Activated T-cell treated with anti-CD3 and anti-CD28 coated beads, Interleukin-2, amount 50 U/mL, for 72 hours (primary cell): ENCODE measurements around the gene ADRB1. TPM values are rescaled to one million over a fixed set of nuclear protein-coding genes. Genes with fewer than 3 reads are reported as not detected.

ENCODE experiments used
- ATAC-seq, 2 donors: fragments of 150-1000 bp; cut with Tn5 transposase; replicated peaks in 1 of 2; 2 replicates each; pipeline ENCODE4 v1.10.0; 2021; ENCODE audit warnings: moderate library complexity in 2 of 2, mild to moderate bottlenecking in 1 of 2
- DNase-seq, 2 donors: peaks; one replicate each; pipeline ENCODE4 v3.0.0; 2021 to 2022; ENCODE audit warnings: mixed read lengths in 1 of 2
- H3K27ac Mint-ChIP-seq: one replicate; pipeline ENCODE4 v1.8.0; 2022; ENCODE audit warnings: mild to moderate bottlenecking, moderate library complexity, mixed read lengths
- H3K27me3 Mint-ChIP-seq: one replicate; pipeline ENCODE4 v1.8.0; 2022; ENCODE audit warnings: low read depth, mixed read lengths
- H3K36me3 Mint-ChIP-seq, 2 donors: one replicate each; pipeline ENCODE4 v1.8.0; 2022; ENCODE audit warnings: mixed read lengths in 2 of 2, mild to moderate bottlenecking in 1 of 2; ENCODE audit not compliant: insufficient read depth in 2 of 2
- H3K4me1 Mint-ChIP-seq: one replicate; pipeline ENCODE4 v1.8.0; 2022; ENCODE audit warnings: low read depth, mixed read lengths
- H3K4me3 Mint-ChIP-seq, 2 donors: one replicate each; pipeline ENCODE4 v1.8.0; 2022; ENCODE audit warnings: mild to moderate bottlenecking in 2 of 2, mixed read lengths in 2 of 2, moderate library complexity in 2 of 2
- H3K9me3 Mint-ChIP-seq, 2 donors: one replicate each; pipeline ENCODE4 v1.8.0; 2022; ENCODE audit warnings: mixed read lengths in 2 of 2
- total RNA-seq, 2 donors: library from RNA; stranded (reverse); gene quantifications; one replicate each; pipeline ENCODE4 v1.2.3, GENCODE V29; 2022

The ADRB1 gene
- not detected for total RNA-seq

DNA sequence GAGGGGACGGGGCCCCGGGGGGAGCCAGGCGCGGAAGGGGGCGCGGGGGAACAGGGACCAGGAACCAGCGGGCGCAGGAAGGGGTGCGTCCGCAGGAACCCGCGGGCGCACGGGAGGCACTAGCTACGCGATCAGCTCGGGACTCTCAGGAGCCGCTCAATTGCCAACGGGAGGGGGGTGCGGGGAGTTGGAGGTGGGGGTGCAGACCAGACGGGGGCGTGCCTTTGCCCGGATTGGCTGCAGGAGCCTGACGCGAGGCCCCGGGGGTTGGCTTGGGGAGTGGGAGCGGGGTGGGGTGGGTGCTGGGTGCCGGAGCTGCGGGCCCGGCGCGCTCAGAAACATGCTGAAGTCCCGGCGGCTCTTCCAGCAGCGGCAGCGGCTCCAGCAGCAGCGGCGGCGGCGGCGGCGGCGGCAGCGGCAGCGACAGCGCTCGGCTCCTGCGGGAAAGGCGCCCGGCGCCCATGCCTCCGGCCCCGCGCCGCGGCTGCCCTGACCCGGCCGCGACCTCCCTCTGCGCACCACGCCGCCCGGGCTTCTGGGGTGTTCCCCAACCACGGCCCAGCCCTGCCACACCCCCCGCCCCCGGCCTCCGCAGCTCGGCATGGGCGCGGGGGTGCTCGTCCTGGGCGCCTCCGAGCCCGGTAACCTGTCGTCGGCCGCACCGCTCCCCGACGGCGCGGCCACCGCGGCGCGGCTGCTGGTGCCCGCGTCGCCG is at the start of gene ADRB1:
Gene ADRB1, plus strand, starts transcription at position 335 of the 715 bp plus-strand sequence. Its CDS starts 267 bp downstream, at position 602.
- DNase-seq (peak; percentile 19 to 20), ATAC-seq (peak; percentile 42 to 56)
- Mint-ChIP-seq H3K4me3 (peak within 1 kb of the TSS; percentile 83 to 84), H3K27ac (no peak within 1 kb of the TSS), H3K4me1 (peaks cover 19% of the 10 kb centered on the region), H3K36me3 (peaks cover 1 to 5% of the 10 kb centered on the region in 2 donors), H3K9me3 (no peaks in the 10 kb centered on the region), H3K27me3 (peaks cover 83% of the 10 kb centered on the region)

- no peak overlapping the region for H3K4me3 Mint-ChIP-seq
- no peaks in the 10 kb centered on the region for H3K9me3 Mint-ChIP-seq
- no peak for ATAC-seq
- no peak for DNase-seq
- H3K4me1 Mint-ChIP-seq = peaks cover 10% of the 10 kb centered on the region
- H3K27me3 Mint-ChIP-seq = peaks cover 64% of the 10 kb centered on the region
- no peaks in the 10 kb centered on the region for H3K36me3 Mint-ChIP-seq
- H3K27ac Mint-ChIP-seq = no peak overlapping the region
Observed at GRCh38 chr10:113995201-113995600, 48.5 kb upstream of the ADRB1 start.

DNA sequence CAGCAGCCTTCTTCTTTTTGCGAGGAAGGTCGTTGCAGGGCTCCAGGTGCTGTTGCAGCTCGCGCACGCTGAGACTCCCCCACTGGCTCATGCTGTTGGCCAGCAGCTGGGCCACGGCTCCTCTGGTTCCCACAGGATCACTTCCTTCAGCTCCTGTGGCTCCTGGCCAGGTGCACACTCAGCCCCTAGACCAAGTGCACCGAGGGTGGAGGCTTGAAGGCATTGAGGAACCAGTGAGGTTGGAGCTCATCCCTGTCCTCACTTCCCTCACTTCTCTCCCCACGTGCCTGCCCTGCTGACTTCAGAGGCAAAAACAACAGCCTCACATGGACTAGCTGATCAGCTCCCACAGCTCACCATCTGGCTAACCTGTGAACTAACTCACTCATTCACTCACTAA is 46.2 kb upstream of the ADRB1 start:
- no peak for ATAC-seq
- H3K4me1 Mint-ChIP-seq = no peaks in the 10 kb centered on the region
- H3K36me3 Mint-ChIP-seq = no peaks in the 10 kb centered on the region

GRCh38 chr10:113999531-113999930 is 44.1 kb upstream of the ADRB1 start:
- H3K27ac Mint-ChIP-seq = no peak overlapping the region
- H3K4me3 Mint-ChIP-seq = no peak overlapping the region
- no peaks in the 10 kb centered on the region for H3K9me3 Mint-ChIP-seq
- H3K36me3 Mint-ChIP-seq = no peaks in the 10 kb centered on the region
- ATAC-seq (no peak), DNase-seq (no peak)
- H3K27me3 Mint-ChIP-seq = peaks cover 51% of the 10 kb centered on the region
- H3K4me1 Mint-ChIP-seq = no peaks in the 10 kb centered on the region

More for the DNA sequence above, 46.2 kb upstream of the ADRB1 start:
- DNase-seq = no peak
- no peaks in the 10 kb centered on the region for H3K9me3 Mint-ChIP-seq
- H3K4me3 Mint-ChIP-seq = no peak overlapping the region
- peaks cover 59% of the 10 kb centered on the region for H3K27me3 Mint-ChIP-seq
- no peak overlapping the region for H3K27ac Mint-ChIP-seq

DNA sequence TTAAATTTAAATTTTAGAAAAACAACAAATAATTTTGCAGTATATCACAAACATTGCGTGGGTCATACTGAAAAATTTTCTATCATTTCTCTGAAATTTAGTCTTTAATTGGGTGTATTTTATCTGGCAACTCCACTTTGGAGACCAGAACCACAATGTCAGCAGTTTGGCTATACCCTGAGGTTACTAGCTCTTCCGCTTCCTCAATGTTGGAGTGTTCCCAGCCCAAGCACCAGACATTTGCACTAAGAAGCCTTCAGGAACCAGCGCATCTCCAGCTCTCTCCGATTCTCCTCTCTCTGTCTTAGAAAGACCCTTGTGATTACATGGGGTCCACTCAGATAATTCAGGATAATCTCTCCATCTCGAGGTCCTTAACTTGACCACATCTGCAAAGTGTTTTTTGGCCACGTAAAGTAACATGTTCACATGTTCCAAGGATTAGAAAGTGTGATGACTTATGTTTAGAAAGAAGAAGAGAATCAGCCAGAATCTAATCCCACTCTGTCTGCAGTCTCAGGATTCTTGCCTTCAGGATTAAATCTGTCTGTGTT is 43.1 kb upstream of the ADRB1 start:
- Mint-ChIP-seq H3K36me3 (no peaks in the 10 kb centered on the region), H3K27ac (no peak overlapping the region), H3K4me3 (no peak overlapping the region), H3K9me3 (no peaks in the 10 kb centered on the region), H3K4me1 (no peaks in the 10 kb centered on the region), H3K27me3 (peaks cover 51% of the 10 kb centered on the region)
- ATAC-seq (no peak), DNase-seq (no peak)

GRCh38 chr10:114002422-114002821 is 41.2 kb upstream of the ADRB1 start:
- Mint-ChIP-seq H3K4me1 (no peaks in the 10 kb centered on the region), H3K27me3 (peaks cover 40% of the 10 kb centered on the region)

GRCh38 chr10:114003161-114003941 is 40.3 kb upstream of the ADRB1 start:
- no peak overlapping the region for H3K4me3 Mint-ChIP-seq
- no peak for ATAC-seq
- no peaks in the 10 kb centered on the region for H3K4me1 Mint-ChIP-seq
- H3K9me3 Mint-ChIP-seq = no peaks in the 10 kb centered on the region
- peak overlapping the region; percentile 47 for H3K27ac Mint-ChIP-seq
- no peak for DNase-seq
- H3K36me3 Mint-ChIP-seq = no peaks in the 10 kb centered on the region
- peaks cover 40% of the 10 kb centered on the region for H3K27me3 Mint-ChIP-seq

More at GRCh38 chr10:114002422-114002821, 41.2 kb upstream of the ADRB1 start:
- no peak overlapping the region for H3K4me3 Mint-ChIP-seq
- H3K36me3 Mint-ChIP-seq = no peaks in the 10 kb centered on the region
- DNase-seq = no peak
- H3K9me3 Mint-ChIP-seq = no peaks in the 10 kb centered on the region
- no peak overlapping the region for H3K27ac Mint-ChIP-seq
- ATAC-seq = no peak

DNA sequence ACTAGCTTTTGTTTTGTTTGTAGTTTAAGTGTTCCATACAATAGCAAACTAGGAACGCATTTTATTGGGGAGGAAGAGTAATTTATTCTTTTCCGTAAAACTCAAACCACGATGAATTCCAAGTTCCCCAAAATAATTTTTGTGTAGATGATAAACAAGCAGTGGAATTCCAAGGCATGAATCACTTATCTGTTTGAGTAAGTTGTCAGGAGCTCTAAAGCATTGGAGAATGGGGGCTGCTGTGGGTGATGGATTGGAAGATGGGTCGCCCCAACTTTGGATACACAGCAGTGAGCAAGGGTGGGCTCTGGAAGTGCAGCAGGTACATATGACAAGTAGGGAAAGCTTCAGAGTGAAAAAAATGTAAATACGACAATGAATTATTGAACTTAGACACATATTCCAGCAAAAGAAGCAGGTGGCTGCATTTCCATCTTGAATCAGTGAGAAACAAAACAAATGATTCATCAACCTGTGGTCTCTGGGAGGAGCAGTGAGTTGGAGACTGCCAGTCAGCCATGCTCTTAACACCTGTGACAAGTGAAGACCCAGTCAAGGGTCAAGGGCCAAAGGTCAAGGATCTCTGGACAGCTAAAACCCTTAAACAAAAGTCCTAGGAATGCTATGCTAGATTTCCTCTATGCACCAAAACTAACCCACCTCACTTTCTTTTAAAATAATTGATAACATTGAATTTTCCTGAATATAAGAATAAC is 34.2 kb upstream of the ADRB1 start:
- ATAC-seq (no peak), DNase-seq (no peak)
- H3K27ac Mint-ChIP-seq = no peak overlapping the region
- H3K27me3 Mint-ChIP-seq = peaks cover 17% of the 10 kb centered on the region
- H3K4me1 Mint-ChIP-seq = no peaks in the 10 kb centered on the region
- no peaks in the 10 kb centered on the region for H3K36me3 Mint-ChIP-seq
- H3K9me3 Mint-ChIP-seq = no peaks in the 10 kb centered on the region
- H3K4me3 Mint-ChIP-seq = no peak overlapping the region

DNA sequence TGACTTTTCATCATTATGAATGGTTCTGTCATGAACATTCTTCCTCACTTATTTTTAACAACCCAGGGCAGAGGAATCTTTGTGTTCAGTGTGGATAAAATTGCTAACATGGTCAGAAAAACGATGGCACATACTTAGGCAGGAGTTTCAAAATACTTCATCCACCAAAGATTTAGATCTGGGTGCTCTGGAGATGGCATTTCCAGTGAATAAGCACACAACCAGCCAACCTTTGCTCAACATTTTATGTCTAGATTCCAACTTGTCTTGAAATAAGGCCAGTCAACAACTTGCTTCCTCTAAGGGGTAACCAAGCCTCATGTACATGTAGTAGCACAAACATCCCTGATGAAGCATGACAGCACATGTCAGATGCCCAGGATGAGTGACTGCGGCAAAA is 33.4 kb upstream of the ADRB1 start:
- Mint-ChIP-seq H3K36me3 (no peaks in the 10 kb centered on the region), H3K4me1 (no peaks in the 10 kb centered on the region), H3K27me3 (peaks cover 12% of the 10 kb centered on the region), H3K9me3 (no peaks in the 10 kb centered on the region), H3K27ac (no peak overlapping the region), H3K4me3 (no peak overlapping the region)
- DNase-seq = no peak
- ATAC-seq = no peak

- Mint-ChIP-seq H3K27me3 (peaks cover 11% of the 10 kb centered on the region), H3K9me3 (peaks cover 0 to 3% of the 10 kb centered on the region in 2 donors), H3K4me1 (peaks cover under 1% of the 10 kb centered on the region), H3K27ac (no peak overlapping the region), H3K36me3 (no peaks in the 10 kb centered on the region), H3K4me3 (no peak overlapping the region)
- DNase-seq (no peak), ATAC-seq (no peak)
Observed at GRCh38 chr10:114012650-114013049, 31.0 kb upstream of the ADRB1 start.

DNA sequence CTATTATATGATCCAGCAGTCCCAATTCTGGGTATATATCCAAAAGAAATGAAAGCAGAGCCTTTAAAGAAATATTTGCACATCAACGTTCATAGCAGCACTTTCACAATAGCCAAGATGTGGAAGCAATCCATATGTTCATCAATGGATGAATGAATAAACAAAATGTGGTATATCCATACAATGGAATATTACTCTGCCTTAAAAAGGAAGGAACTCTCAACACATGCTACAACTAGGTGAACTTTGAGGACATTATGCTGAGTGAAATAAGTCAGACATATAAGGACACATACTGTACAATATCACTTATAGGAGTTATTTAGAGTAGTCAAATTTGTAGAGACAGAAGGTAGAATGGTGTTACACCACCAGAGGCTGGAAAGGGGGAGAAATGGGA is 28.0 kb upstream of the ADRB1 start:
- DNase-seq = no peak
- Mint-ChIP-seq H3K27me3 (peaks cover 16% of the 10 kb centered on the region), H3K4me3 (no peak overlapping the region), H3K36me3 (no peaks in the 10 kb centered on the region), H3K27ac (no peak overlapping the region), H3K4me1 (peaks cover 5% of the 10 kb centered on the region), H3K9me3 (peaks cover 0 to 3% of the 10 kb centered on the region in 2 donors)
- no peak for ATAC-seq

DNA sequence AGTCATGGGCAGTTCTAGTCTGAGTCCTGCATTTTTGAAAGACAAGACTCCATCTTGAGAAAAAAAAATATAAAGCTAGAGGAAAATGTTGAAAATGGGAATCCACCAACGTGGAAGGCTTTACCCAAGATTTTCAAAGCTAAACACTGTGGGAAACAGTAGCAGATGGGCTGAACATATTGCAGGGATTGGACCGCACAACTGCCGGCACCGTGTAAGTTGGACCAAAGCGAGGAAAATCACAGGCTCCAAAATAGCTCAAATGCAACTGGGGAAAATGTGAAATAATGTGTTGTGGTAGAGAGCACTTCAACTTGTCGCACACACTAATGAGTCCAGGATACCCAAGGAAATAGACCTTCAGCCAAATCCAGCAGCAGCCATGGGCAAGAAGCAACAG is 26.4 kb upstream of the ADRB1 start:
- H3K36me3 Mint-ChIP-seq = no peaks in the 10 kb centered on the region
- no peak for ATAC-seq

DNA sequence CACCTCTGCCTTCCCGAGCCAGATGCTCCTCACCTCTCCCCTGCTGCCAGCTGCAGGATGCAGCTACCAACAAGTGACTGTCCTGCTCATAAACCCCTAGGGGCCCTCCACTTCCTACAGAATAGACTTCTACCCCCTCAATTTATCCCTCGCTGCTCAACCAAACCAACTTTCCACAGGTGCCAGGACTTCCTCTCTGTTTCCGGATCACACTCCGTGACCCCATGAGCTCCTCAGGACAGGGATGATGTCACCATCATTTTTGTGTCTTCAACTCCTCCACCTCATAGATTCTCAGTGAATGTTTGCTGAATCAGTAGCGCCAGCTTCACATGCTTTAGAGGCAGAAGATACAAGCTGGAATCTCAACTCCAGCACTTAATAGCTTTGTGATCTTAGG is 25.8 kb upstream of the ADRB1 start:
- H3K4me1 Mint-ChIP-seq = peaks cover 5% of the 10 kb centered on the region
- no peak overlapping the region for H3K4me3 Mint-ChIP-seq
- H3K36me3 Mint-ChIP-seq = no peaks in the 10 kb centered on the region
- no peak overlapping the region for H3K27ac Mint-ChIP-seq
- H3K27me3 Mint-ChIP-seq = peaks cover 31% of the 10 kb centered on the region
- peaks cover 0 to 3% of the 10 kb centered on the region in 2 donors for H3K9me3 Mint-ChIP-seq
- DNase-seq (no peak), ATAC-seq (no peak)

More for the DNA sequence above, 26.4 kb upstream of the ADRB1 start:
- no peak overlapping the region for H3K4me3 Mint-ChIP-seq
- H3K4me1 Mint-ChIP-seq = peaks cover 5% of the 10 kb centered on the region
- no peak for DNase-seq
- H3K27me3 Mint-ChIP-seq = peaks cover 25% of the 10 kb centered on the region
- peaks cover 0 to 3% of the 10 kb centered on the region in 2 donors for H3K9me3 Mint-ChIP-seq
- no peak overlapping the region for H3K27ac Mint-ChIP-seq
